ENCODE measurements around the gene C1orf74. TPM values are rescaled to one million over a fixed set of nuclear protein-coding genes. Genes with fewer than 3 reads are reported as not detected.

The C1orf74 gene
- total RNA-seq, 1 donor from 2014 or later: 2.2 TPM

DNA sequence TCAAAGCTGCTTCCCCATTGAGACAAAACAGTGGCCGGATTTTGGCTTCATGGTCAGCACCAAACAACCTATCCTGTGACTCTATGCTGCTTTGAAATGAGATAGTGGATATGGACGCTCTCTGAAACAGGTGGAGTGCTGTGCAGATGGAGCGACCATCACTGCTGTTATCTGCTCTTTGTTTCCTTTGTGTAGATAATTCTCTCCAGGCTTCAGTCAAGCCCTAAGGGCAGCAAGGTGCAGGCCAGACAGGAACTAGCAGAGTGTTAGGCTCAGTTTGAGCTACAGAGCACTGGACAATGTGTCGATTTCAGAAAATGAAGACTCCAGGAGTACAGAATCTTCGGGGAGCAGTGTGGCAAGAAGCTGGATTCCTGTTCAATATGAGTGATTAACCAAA, 26.4 kb upstream of the C1orf74 start:
- Mint-ChIP-seq H3K4me3 (ENCODE audit: unreplicated experiment) (no peak overlapping the region), H3K4me1 (ENCODE audit: low read depth, unreplicated experiment) (peaks cover 25% of the 10 kb centered on the region), H3K27ac (ENCODE audit: unreplicated experiment) (peak overlapping the region; percentile 20), H3K27me3 (ENCODE audit: low read depth, unreplicated experiment) (no peaks in the 10 kb centered on the region), H3K36me3 (ENCODE audit: low read depth, unreplicated experiment) (peaks cover 2% of the 10 kb centered on the region), H3K9me3 (ENCODE audit: unreplicated experiment) (no peaks in the 10 kb centered on the region)
- Histone ChIP-seq H2AFZ (ENCODE audit: low read depth, low read length) (no peak overlapping the region), H3K27ac (ENCODE audit: low read depth, low read length) (no peak overlapping the region), H3K4me1 (ENCODE audit: insufficient read depth, low read length) (peaks cover 23% of the 10 kb centered on the region), H3K79me2 (ENCODE audit: insufficient read depth, low read length) (no peaks in the 10 kb centered on the region), H3K9me3 (ENCODE audit: insufficient read depth, low read depth, low read length) (no peaks in the 10 kb centered on the region), H3K4me2 (ENCODE audit: low read length) (no peak overlapping the region), H4K20me1 (ENCODE audit: insufficient read depth, low read length) (no peaks in the 10 kb centered on the region), H3K4me3 (ENCODE audit: insufficient read depth, low read depth, low read length) (no peak overlapping the region), H3K9ac (ENCODE audit: low read length) (no peak overlapping the region), H3K36me3 (ENCODE audit: insufficient read depth, low read length) (no peaks in the 10 kb centered on the region), H3K27me3 (ENCODE audit: insufficient read depth, low read length) (no peaks in the 10 kb centered on the region)
- DNase-seq (ENCODE audit: low read depth): no peak
- no peak for FAIRE-seq
- TF ChIP-seq, protein P1, sequence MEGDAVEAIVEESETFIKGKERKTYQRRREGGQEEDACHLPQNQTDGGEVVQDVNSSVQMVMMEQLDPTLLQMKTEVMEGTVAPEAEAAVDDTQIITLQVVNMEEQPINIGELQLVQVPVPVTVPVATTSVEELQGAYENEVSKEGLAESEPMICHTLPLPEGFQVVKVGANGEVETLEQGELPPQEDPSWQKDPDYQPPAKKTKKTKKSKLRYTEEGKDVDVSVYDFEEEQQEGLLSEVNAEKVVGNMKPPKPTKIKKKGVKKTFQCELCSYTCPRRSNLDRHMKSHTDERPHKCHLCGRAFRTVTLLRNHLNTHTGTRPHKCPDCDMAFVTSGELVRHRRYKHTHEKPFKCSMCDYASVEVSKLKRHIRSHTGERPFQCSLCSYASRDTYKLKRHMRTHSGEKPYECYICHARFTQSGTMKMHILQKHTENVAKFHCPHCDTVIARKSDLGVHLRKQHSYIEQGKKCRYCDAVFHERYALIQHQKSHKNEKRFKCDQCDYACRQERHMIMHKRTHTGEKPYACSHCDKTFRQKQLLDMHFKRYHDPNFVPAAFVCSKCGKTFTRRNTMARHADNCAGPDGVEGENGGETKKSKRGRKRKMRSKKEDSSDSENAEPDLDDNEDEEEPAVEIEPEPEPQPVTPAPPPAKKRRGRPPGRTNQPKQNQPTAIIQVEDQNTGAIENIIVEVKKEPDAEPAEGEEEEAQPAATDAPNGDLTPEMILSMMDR (IDR thresholded peaks at IDR 0.05; ENCODE audit: insufficient read depth, low read depth, low read length): no peak
- no peak for TF ChIP-seq EZH2 (IDR thresholded peaks at IDR 0.05; ENCODE audit: insufficient read depth, low read length)

DNA sequence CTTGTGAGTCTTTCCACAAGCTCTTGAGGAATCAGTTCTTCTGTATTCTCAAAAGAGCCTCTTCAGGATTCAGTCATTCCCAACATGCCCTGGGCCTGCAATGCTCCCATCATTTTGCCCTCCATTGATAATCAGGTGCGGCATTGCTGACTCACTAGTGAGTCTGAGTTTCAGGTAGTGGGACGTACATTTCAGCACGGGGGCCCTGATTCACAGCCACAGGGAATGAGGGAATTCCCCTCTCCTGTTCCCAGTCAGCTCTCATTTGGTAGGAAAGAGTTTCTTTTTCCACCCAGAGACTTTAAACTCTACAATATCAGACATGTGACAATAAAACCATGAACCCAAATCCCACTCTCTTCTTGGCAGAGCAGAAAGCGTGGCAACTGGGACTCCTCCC, 25.3 kb upstream of the C1orf74 start:
- no peaks in the 10 kb centered on the region for H3K9me3 ChIP-seq (ENCODE audit: insufficient read depth, low read depth, low read length)
- FAIRE-seq: no peak
- H3K27ac ChIP-seq (ENCODE audit: low read depth, low read length): no peak overlapping the region
- H3K4me1 ChIP-seq (ENCODE audit: insufficient read depth, low read length): peaks cover 25% of the 10 kb centered on the region
- H2AFZ ChIP-seq (ENCODE audit: low read depth, low read length): no peak overlapping the region
- no peaks in the 10 kb centered on the region for H3K27me3 ChIP-seq (ENCODE audit: insufficient read depth, low read length)
- H3K79me2 ChIP-seq (ENCODE audit: insufficient read depth, low read length): no peaks in the 10 kb centered on the region
- no peaks in the 10 kb centered on the region for H4K20me1 ChIP-seq (ENCODE audit: insufficient read depth, low read length)
- Mint-ChIP-seq H3K36me3 (ENCODE audit: low read depth, unreplicated experiment) (peaks cover 2% of the 10 kb centered on the region), H3K27me3 (ENCODE audit: low read depth, unreplicated experiment) (no peaks in the 10 kb centered on the region), H3K4me3 (ENCODE audit: unreplicated experiment) (peak overlapping the region; percentile 20), H3K27ac (ENCODE audit: unreplicated experiment) (peak overlapping the region; percentile 27), H3K4me1 (ENCODE audit: low read depth, unreplicated experiment) (peaks cover 26% of the 10 kb centered on the region), H3K9me3 (ENCODE audit: unreplicated experiment) (no peaks in the 10 kb centered on the region)
- H3K36me3 ChIP-seq (ENCODE audit: insufficient read depth, low read length): no peaks in the 10 kb centered on the region
- TF ChIP-seq EZH2 (IDR thresholded peaks at IDR 0.05; ENCODE audit: insufficient read depth, low read length): no peak
- TF ChIP-seq, protein P1 (IDR thresholded peaks at IDR 0.05; ENCODE audit: insufficient read depth, low read depth, low read length): no peak
- no peak for DNase-seq (ENCODE audit: low read depth)
- no peak overlapping the region for H3K9ac ChIP-seq (ENCODE audit: low read length)
- no peak overlapping the region for H3K4me2 ChIP-seq (ENCODE audit: low read length)
- H3K4me3 ChIP-seq (ENCODE audit: insufficient read depth, low read depth, low read length): no peak overlapping the region

DNA sequence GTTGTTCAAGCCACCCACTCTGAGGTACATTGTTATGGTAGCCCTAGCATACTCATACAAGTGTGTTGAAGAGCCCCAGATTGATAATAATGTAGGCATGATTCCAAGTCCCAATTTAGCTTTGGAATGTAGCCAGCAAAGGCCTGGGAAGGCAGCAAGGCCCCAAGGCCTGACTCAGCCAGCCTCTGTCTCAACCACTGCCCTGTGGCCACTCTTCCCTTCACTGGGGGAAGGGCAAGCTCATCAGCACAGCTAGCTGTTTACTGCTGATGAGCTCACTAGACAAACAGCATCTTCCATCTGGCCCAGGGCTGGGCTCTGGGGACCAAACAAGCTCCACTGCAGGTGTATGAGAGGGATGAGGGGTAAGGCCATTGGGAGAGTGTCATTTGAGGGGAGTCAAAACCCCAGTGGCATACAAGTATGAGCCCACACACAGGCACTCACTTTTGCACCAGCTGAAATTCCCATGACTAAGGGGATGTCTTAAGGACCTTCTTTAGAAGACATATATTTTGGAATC, 23.8 kb upstream of the C1orf74 start:
- no peaks in the 10 kb centered on the region for H4K20me1 ChIP-seq (ENCODE audit: insufficient read depth, low read length)
- peak; percentile 63 for FAIRE-seq
- H3K36me3 ChIP-seq (ENCODE audit: insufficient read depth, low read length): no peaks in the 10 kb centered on the region
- Mint-ChIP-seq H3K27me3 (ENCODE audit: low read depth, unreplicated experiment) (no peaks in the 10 kb centered on the region), H3K9me3 (ENCODE audit: unreplicated experiment) (no peaks in the 10 kb centered on the region), H3K27ac (ENCODE audit: unreplicated experiment) (peak overlapping the region; percentile 86), H3K36me3 (ENCODE audit: low read depth, unreplicated experiment) (peaks cover 2% of the 10 kb centered on the region), H3K4me1 (ENCODE audit: low read depth, unreplicated experiment) (peaks cover 29% of the 10 kb centered on the region), H3K4me3 (ENCODE audit: unreplicated experiment) (no peak overlapping the region)
- H3K9ac ChIP-seq (ENCODE audit: low read length): no peak overlapping the region
- H3K79me2 ChIP-seq (ENCODE audit: insufficient read depth, low read length): no peaks in the 10 kb centered on the region
- TF ChIP-seq, protein P1 (IDR thresholded peaks at IDR 0.05; ENCODE audit: insufficient read depth, low read depth, low read length): no peak
- TF ChIP-seq EZH2 (IDR thresholded peaks at IDR 0.05; ENCODE audit: insufficient read depth, low read length): no peak
- peak overlapping the region; percentile 36 for H3K27ac ChIP-seq (ENCODE audit: low read depth, low read length)
- H2AFZ ChIP-seq (ENCODE audit: low read depth, low read length): no peak overlapping the region
- H3K4me2 ChIP-seq (ENCODE audit: low read length): peak overlapping the region; percentile 60
- DNase-seq (ENCODE audit: low read depth): peak; percentile 91
- H3K4me3 ChIP-seq (ENCODE audit: insufficient read depth, low read depth, low read length): no peak overlapping the region
- H3K4me1 ChIP-seq (ENCODE audit: insufficient read depth, low read length): peaks cover 25% of the 10 kb centered on the region
- no peaks in the 10 kb centered on the region for H3K27me3 ChIP-seq (ENCODE audit: insufficient read depth, low read length)
- H3K9me3 ChIP-seq (ENCODE audit: insufficient read depth, low read depth, low read length): no peaks in the 10 kb centered on the region

Data from astrocyte (in vitro differentiated cells and primary cell).